A549 treated with ZK216348 at 1 μM for 4 hours (cell line): Measurements from ENCODE around the gene TOMM34. TPM values are rescaled to one million over a fixed set of nuclear protein-coding genes. Genes with fewer than 3 reads are reported as not detected.

Experiments
- total RNA-seq: library from RNA; stranded (reverse); fragments of 200-300 nt; extraction: Qiagen RNA extraction; gene quantifications from 5 replicates; pipeline ENCODE4 v1.2.3, GENCODE V29; 2022; ENCODE audit warnings: low read depth

TOMM34 gene, protein sequence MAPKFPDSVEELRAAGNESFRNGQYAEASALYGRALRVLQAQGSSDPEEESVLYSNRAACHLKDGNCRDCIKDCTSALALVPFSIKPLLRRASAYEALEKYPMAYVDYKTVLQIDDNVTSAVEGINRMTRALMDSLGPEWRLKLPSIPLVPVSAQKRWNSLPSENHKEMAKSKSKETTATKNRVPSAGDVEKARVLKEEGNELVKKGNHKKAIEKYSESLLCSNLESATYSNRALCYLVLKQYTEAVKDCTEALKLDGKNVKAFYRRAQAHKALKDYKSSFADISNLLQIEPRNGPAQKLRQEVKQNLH
- 39.1 to 43.4 TPM (median 40.9 TPM) in 5 replicates for total RNA-seq

GRCh38 chr20:44960103-44960852 lies at the start of gene TOMM34:
Gene TOMM34, minus strand, starts transcription at chr20:44960397. Its CDS starts 64 bp downstream, at chr20:44960333.

GRCh38 chr20:44966030-44966961 lies 6.1 kb upstream of the TOMM34 start, which contains the start of gene STK4:
Gene STK4, plus strand, starts transcription at chr20:44966512. Its CDS starts 57 bp downstream, at chr20:44966569.

GRCh38 chr20:44909872-44910689 lies 50.1 kb downstream of the TOMM34 start, which contains the start of gene PABPC1L:
Gene PABPC1L, plus strand, starts transcription at chr20:44910060. Its CDS starts 84 bp downstream, at chr20:44910144.

Other genes with a start within 250 kb of the TOMM34 start
- gene CCN5, start 245.0 kb downstream of the TOMM34 start, total RNA-seq = 18.1 to 40.4 TPM (median 24.9 TPM) in 5 replicates
- gene KCNK15, start 214.5 kb downstream of the TOMM34 start, total RNA-seq = 0.33 to 0.64 TPM (median 0.56 TPM) in 5 replicates
- 0.90 to 2.0 TPM (median 1.5 TPM) in 5 replicates for gene RIMS4, start 149.9 kb downstream of the TOMM34 start, total RNA-seq
- gene YWHAB, start 74.7 kb downstream of the TOMM34 start, total RNA-seq = 173 to 220 TPM (median 196 TPM) in 5 replicates
- gene PABPC1L, start 50.3 kb downstream of the TOMM34 start, total RNA-seq = 14.9 to 21.1 TPM (median 20.8 TPM) in 5 replicates
- 10.4 to 16.4 TPM (median 13.1 TPM) in 5 replicates for gene STK4, start 6.1 kb upstream of the TOMM34 start, total RNA-seq
- gene KCNS1, start 140.7 kb upstream of the TOMM34 start, total RNA-seq = not detected in 5 replicates
- gene WFDC5, start 154.8 kb upstream of the TOMM34 start, total RNA-seq = not detected in 5 replicates
- gene WFDC12, start 164.1 kb upstream of the TOMM34 start, total RNA-seq = not detected in 5 replicates
- 2.5 to 3.8 TPM (median 2.9 TPM) in 5 replicates for gene PI3, start 214.5 kb upstream of the TOMM34 start, total RNA-seq
- not detected in 5 replicates for gene SEMG1, start 246.6 kb upstream of the TOMM34 start, total RNA-seq